Measurements from ENCODE around the gene PRKN.
"Not testable (repeated sequence)": the region's sequence is repeated elsewhere in the genome, so short reads cannot be mapped to it uniquely, and the experiment has no call there.

Gene PRKN

GRCh38 chr6:161315246-161315917, 1412.2 kb downstream of the PRKN start:
- not testable (repeated sequence) for DNase-seq

GRCh38 chr6:161314541-161315245, 1412.9 kb downstream of the PRKN start:
- not testable (repeated sequence) for DNase-seq

- DNase-seq = no peak
Observed at GRCh38 chr6:161313940-161314509, 1413.5 kb downstream of the PRKN start.

GRCh38 chr6:161313475-161313874, 1414.1 kb downstream of the PRKN start:
- not testable (repeated sequence) for DNase-seq

- DNase-seq = not testable (repeated sequence)
Observed at GRCh38 chr6:161309774-161310173, 1417.8 kb downstream of the PRKN start.

- no peak for DNase-seq
Observed at GRCh38 chr6:161308075-161308655, 1419.4 kb downstream of the PRKN start.

- DNase-seq = no peak
Observed at GRCh38 chr6:161305860-161306259, 1421.7 kb downstream of the PRKN start.

GRCh38 chr6:161303628-161304340, 1423.8 kb downstream of the PRKN start:
- no peak for DNase-seq

GRCh38 chr6:161302949-161303348, 1424.6 kb downstream of the PRKN start:
- no peak for DNase-seq

GRCh38 chr6:161301338-161301737, 1426.2 kb downstream of the PRKN start:
- no peak for DNase-seq

GRCh38 chr6:161300823-161301222, 1426.7 kb downstream of the PRKN start:
- no peak for DNase-seq

- DNase-seq = no peak
Observed at GRCh38 chr6:161299726-161300125, 1427.8 kb downstream of the PRKN start.
